HG03432 (cell line): ENCODE data around the gene GAL3ST2.
"Not testable (repeated sequence)": the region's sequence is repeated elsewhere in the genome, so short reads cannot be mapped to it uniquely, and the experiment has no call there.

Source experiments
- ATAC-seq: cut with Tn5 transposase; IDR thresholded peaks from one replicate; pipeline ENCODE4 v1.9.1; 2021; ENCODE audit warnings: mild to moderate bottlenecking, moderate library complexity; ENCODE audit not compliant: unreplicated experiment

GAL3ST2 gene

GRCh38 chr2:241817821-241818215, 41.2 kb downstream of the GAL3ST2 start:
- ATAC-seq = not testable (repeated sequence)

DNA sequence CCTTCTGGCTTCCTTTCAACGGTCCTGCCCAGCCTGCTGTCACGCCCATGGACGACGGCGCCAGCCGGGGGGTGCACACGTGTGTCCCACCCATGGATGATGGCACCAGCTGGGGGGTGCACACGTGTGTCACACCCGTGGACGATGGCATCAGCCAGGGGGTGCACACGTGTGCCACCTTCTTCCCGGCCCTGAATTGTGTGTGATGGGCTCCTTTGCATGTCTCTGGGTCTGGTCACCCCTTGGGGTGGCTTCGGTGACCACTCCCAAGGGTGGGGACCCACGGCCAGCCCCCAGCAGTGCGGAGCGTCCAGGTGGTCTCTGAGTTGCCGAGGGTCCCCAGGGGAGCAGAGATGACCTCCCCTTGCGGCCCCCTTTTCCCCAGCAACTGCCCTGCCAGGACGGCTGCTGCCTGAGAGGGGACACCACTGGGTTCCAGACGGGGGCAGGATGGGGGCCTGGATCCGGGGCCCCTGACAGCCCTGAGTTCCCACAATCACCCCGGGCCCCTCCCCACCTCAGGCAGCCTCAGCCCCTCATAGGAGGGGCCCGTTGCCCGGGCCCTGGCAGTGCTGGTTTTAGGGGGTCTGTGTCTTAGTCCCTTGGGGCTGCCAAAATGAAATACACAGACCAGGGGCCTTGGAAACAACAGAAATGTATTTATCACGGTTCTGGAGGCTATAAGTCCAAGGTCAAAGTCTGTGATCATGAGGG, 41.8 kb downstream of the GAL3ST2 start:
- ATAC-seq = no peak

DNA sequence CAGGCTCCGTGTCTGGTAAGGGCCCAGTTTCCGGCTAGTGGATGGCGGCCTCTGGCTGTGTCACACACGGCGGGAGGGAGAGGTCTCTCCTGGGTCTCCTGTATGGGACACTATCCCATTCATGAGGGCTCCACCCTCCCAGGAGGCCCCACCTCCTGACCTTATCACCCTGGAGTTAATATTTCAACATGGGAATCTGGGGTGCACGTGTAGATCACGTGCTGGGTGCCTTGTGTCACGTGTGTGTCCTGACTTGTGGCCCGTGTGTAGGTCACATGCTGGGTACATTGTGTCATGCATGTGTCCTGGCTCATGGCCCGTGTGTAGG, 42.3 kb downstream of the GAL3ST2 start:
- no peak for ATAC-seq

DNA sequence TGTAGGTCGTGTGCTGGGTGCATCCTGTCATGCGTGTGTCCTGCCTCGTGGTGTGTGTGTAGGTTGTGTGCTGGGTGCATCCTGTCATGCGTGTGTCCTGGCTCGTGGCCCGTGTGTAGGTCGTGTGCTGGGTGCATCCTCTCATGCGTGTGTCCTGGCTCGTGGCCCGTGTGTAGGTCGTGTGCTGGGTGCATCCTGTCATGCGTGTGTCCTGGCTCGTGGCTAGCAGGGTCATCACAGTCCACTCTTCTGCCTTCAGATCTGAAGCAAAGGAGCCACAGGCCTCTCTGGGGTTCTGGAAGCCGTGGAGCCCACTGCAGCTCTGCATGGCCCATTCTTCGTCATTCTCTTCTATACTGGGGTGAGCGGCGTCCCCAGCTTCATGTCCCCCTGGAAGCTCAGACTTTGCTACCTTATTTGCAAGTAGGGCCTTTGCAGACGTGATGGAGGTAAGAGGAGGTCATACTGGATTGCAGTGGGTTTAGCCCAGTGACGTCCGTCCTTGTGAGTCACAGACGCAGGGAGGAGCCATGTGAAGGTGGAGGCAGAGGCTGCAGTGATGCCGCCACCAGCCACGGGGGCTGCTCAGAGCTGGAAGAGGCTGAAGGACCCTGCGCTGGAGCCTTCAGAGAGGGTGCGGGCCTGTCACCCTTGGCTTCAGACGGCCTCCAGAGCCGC, 43.5 kb downstream of the GAL3ST2 start:
- ATAC-seq = not testable (repeated sequence)

- no peak for ATAC-seq
Measured at GRCh38 chr2:241820625-241821384, 44.2 kb downstream of the GAL3ST2 start.

DNA sequence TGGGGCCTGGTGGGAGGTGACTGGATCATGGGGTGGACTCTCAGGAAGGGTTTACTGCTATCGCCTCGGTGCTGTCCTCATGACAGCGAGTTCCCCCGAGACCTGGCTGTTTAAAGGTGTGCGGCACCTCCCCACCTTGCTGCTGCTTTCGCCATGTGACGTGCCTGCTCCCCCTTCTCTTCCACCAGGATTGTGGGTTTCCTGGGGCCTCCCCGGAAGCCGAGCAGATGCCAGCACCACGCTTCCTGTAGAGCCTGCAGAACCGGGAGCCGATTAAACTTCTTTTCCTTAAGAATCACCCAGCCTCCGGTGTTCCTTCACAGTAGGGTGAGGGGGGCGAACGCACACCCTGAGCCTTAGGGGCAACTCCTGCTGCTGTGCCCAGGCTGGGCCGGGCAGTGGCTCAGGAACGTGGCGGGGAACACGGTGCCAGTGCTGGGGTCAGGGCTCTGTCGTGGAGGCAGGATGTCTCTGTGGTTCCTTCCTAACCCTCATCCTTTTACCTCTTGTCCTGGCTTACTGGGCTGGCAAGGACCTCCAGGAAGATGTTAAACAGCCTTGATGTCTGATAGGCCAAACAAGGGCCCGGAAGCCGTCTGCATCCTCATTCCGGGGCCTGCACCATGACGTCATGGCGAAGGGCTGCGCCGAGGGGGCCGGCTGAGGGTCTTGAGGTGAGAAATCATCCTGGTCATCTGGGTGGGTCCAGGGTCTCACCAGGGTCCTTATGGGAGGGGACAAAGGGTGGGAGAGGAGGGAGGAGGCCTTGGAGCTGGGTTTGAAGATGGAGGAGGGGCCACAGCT, 45.0 kb downstream of the GAL3ST2 start:
- ATAC-seq = no peak

DNA sequence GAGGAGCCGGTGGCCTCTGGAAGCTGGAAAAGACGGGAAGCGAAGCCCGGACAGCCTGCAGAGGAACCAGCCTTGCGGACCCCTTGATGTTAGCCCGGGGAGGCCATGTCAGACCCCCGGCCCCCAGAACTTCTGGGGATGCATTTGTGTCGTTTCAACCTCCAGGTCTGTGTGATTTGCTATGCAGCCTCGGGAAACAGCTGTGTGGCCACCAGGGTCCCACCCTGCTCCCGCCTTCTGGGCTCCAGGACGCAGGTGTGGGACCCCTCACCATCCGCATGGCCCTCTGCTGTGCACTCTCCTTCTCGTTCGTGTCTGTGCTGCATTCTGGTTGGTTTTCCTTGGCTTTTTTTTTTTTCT, 45.6 kb downstream of the GAL3ST2 start:
- no peak for ATAC-seq

GRCh38 chr2:241823531-241824437, 47.2 kb downstream of the GAL3ST2 start:
- not testable (repeated sequence) for ATAC-seq

DNA sequence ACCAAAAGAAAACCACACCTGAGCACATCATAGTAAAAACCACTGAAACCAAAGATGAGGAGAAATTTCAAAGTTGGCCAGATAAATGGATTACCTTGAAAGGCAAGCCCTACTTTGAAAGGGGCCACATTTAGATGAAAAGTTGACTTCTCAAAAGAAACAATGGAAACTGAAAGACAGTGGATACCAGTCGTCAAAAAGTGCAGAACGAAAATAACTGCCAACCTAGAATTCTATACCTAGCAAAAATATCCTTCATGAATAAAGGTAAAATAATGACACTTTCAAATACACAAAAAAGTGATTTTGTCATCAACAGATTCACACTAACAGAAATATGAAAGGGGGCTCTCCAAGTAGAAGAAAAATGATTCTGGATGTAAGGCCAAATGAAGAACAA, 50.8 kb downstream of the GAL3ST2 start:
- ATAC-seq = no peak

- ATAC-seq = no peak
Measured at GRCh38 chr2:241833101-241833663, 56.6 kb downstream of the GAL3ST2 start.

- not testable (repeated sequence) for ATAC-seq
Measured at GRCh38 chr2:241833756-241834526, 57.3 kb downstream of the GAL3ST2 start.

GRCh38 chr2:241834527-241835210, 58.0 kb downstream of the GAL3ST2 start:
- no peak for ATAC-seq

GRCh38 chr2:241835611-241836010, 59.0 kb downstream of the GAL3ST2 start:
- no peak for ATAC-seq

DNA sequence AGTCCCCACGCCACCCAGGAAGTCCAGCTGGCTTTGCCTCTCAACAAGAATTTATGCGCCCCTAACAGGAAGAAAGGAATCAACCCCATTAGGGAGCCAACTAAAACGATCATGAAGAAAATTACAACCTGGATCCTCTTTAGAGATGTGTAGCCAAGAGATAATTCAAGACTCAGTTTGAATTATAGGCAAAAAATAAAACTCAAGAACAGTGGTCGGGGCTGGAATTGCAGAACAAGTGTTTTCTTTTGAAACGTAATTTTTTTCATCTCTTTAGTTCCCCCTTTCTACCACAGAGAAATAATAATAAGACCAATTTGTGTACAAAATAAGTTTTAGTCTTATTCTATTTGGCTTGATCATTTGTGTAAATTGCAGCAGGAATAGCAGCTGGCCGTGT, 59.7 kb downstream of the GAL3ST2 start:
- ATAC-seq = no peak

DNA sequence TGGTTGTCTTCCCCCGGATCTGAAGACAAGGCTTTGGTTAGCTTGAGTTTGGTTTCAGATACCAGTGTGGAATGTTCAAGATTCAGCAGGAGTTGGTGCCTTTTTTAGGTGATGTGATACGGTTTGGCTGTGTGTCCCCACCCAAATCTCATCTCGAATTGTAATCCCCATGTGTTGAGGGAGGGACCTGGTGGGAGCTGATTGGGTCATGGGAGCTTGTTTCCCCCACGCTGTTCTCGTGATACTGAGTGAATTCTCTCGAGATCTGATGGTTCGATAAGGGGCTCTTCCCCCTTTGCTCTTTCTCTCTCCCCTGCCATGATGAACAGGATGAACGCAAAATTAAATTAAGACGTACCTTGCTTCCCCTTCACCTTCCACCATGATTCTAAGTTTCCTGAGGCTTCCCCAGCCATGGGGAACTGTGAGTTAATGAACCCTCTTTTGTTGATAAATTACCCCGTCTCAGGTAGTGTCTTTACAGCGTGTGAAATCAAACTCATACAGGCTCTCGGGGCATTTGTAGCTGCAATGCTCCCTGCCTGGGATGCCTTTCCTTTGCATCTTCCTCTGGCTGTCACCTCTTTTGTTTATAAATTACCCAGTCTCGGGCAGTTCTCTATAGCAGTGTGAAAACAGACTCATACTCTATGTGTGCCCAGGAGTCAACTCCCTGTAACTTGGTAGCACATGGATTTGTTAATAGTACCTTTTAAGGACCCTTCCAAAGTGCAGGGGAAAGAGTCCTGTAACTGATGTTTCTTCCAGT, 60.8 kb downstream of the GAL3ST2 start:
- no peak for ATAC-seq

DNA sequence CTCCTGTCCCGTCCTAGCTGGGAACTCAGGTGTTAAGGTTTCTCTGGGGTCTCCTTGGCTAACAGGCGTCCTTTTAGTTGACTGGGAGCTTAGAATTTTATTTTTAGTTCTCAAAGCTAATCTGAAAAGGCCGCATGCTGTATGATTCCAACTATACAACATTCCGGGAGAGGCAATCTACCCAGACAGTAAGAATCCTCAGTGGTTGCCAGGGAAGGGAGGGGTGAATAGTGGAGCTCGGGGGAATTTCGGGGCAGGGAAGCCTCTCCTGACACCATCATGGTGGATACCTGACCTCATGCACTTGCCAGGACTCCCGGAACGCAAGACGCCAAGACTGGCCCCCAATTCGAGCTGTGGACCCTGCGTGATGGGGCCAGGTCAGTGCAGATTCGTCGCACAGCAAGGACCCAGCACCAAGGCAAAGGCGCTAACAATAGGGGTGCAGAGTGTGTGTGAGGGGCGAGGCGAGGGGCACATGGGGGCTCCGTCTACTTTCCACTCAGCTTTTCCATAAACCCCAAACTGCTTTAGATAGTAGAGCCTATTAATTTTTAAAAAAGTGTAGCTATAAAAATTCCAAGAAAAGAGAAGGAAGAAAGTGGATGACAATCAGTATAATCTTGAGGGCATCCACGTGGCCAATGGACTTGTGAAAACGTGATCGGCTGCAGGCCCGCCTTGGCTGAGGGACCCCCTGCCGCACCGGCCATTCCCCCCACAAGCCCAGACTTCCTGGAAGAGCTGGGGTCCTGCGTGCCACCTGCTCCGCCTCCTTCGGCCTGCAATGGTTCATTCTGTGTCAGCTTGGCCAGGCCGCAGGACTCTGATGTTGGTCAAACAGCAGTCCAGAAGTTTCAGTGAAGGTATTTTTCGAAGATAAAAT, 64.8 kb downstream of the GAL3ST2 start:
- ATAC-seq = no peak

GRCh38 chr2:241842067-241842415, 65.4 kb downstream of the GAL3ST2 start:
- no peak for ATAC-seq
